ENCODE data around the gene CCDC9B.

CCDC9B gene

GRCh38 chr15:40325700-40326099, 15.0 kb downstream of the CCDC9B start:
- no peak for DNase-seq

GRCh38 chr15:40325188-40325587, 15.6 kb downstream of the CCDC9B start:
- no peak for DNase-seq

DNA sequence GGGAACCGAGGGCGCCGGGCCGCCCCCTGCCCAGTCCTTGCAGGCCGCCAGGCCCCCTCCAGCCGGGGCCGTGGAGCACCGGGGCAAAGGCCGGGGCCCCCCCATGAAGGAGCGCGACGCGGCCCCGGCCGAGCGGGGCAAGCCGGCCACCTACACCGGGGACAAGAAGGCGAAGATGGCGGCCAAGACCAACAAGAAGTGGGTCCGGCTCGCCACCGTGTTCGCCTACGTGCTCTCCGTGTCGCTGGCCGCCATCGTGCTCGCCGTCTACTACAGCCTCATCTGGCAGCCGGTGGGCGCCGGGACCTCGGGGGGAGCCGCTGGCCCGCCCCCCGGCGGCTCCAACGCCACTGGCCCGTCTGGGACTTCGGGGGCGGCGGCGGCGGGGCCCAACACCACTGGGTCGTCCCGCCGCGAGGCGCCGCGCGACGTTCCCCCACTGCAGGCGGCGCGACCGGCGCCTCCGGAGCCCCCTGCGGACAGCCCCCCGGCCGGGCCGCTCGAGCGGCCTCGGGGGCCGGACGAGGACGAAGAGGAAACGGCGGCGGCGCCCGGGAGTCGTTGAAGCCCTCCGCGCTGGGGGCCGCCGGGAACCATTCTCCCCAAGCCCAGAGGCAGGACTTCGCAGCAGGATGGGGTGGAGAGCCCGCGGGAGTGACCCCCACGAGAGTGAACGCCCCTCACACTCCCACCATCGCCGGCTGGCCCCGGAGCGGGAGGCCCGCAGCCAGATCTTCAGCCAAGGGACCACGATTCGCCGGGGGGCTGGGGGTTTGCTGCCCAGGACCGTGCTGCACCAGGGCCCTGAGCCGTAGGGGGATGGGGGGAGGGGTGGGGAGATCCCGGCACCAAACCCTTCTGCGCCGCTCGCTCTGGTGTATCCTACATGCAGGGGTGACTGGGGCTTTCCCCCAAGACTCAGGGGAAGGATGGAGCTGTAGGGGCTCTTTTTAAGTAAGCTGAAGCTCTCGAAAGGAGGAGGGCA, 16.5 kb downstream of the CCDC9B start:
- peak; percentile 17 for DNase-seq

- DNase-seq = peak; percentile 90
Observed at GRCh38 chr15:40323239-40323952, 17.3 kb downstream of the CCDC9B start, which contains the start of gene INAFM2. Gene INAFM2 (plus strand): TSS chr15:40323692. CDS start chr15:40324056, 364 bp downstream.

GRCh38 chr15:40322531-40323238, 18.1 kb downstream of the CCDC9B start:
- no peak for DNase-seq

GRCh38 chr15:40320931-40321371, 19.8 kb downstream of the CCDC9B start:
- DNase-seq = peak; percentile 60

- no peak for DNase-seq
Observed at GRCh38 chr15:40320409-40320808, 20.3 kb downstream of the CCDC9B start.

DNA sequence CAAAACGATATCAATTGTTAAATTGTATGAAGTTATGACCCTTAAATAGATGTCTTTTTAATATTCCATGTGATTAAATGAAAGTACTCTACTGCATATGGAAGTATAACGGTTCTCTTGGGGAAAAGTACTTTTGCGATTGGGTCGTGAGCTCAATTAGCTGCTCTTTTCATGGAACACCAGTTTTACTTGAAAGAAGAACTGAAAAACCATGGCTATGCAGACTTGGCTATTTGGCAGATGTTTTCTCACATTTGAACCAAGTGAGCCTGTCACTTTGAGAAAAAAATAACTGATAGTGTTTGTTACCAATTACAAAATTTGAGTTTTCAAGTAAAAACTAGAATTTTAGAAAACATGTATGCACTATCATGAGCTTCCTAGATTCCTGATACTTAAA, 23.2 kb downstream of the CCDC9B start:
- no peak for DNase-seq

- DNase-seq = no peak
Observed at GRCh38 chr15:40316931-40317330, 23.8 kb downstream of the CCDC9B start.

DNA sequence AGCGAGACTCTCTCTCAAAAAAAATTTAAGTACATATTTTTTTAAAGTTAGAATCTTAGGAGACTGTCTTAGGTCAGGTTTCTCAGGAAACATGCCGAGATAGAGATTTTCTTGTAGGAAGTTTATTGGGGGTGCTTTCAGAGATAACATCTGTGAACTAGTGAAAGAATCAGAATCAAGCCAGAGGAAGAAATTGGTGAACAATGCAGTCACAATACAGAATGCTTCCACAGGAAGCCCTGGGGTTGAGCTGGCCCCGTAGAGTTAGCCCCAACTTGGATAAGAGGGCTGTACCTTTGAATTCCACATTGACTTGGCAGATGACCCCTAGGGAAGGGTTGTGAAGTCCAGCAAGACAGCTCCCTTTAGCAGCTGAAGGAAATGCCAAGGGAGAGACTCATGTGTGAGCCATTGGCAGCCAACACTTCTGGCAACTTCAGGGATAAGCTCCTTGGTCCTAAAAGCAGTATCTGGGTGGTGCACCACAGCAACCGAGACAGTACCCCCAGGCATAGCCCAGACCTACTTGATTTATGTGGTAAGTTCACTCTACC, 25.9 kb downstream of the CCDC9B start:
- DNase-seq = no peak

GRCh38 chr15:40313531-40314398, 27.0 kb downstream of the CCDC9B start:
- DNase-seq = no peak

GRCh38 chr15:40312370-40313158, 28.2 kb downstream of the CCDC9B start:
- DNase-seq = no peak

- DNase-seq = no peak
Observed at GRCh38 chr15:40310993-40311392, 29.7 kb downstream of the CCDC9B start.

DNA sequence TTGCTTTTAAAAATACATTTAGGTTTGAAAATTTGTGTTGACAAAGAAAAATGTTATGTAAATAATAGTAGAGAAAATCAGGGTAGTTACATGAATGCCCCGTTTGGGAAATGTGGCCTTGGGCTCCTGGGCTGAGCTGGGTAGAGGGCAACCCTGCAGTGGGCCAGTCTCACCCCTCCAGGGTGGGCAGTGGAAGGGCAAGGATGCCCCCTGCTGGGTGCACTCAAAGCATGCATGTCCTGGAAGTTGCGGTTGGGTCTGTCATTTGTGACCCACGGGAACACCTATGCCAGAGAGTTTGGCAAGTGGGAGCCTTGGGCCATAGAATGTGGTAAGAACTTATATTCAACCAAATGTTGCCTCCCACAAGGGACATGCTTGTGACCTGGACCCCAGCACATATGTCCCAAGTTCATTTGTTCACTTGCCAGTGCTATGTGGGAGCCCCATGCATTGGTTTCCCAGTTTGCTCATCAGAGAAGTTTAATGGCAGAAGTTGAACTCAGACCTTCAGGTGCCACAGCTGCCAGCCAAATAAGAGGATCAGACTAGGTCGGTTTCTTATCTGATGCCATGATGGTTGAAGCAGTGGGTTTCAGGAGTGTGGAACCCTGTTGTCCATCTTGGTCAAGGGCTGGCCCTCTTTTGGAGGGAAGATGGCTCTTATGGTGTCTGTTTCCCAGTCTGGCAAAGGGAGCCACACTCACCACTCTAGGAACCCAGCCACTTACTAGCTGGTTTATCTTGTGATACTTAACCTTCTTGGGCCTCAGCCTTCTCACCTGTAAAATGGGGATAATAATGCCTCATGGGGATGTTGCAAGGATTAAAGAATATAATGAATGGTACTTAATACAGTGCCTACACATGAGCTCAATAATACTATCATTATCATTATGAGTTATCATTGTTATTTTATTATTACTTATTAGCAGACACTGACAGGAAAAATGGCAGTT, 30.5 kb downstream of the CCDC9B start:
- DNase-seq = peak; percentile 57

GRCh38 chr15:40309344-40309862, 31.3 kb downstream of the CCDC9B start:
- DNase-seq = no peak

GRCh38 chr15:40307421-40308211, 33.1 kb downstream of the CCDC9B start, which contains the start of gene PLCB2:
Gene PLCB2 (minus strand): TSS chr15:40307935. CDS start chr15:40307672, 263 bp downstream.
- DNase-seq = peak; percentile 71

GRCh38 chr15:40306908-40307307, 33.8 kb downstream of the CCDC9B start:
- peak; percentile 18 for DNase-seq

DNA sequence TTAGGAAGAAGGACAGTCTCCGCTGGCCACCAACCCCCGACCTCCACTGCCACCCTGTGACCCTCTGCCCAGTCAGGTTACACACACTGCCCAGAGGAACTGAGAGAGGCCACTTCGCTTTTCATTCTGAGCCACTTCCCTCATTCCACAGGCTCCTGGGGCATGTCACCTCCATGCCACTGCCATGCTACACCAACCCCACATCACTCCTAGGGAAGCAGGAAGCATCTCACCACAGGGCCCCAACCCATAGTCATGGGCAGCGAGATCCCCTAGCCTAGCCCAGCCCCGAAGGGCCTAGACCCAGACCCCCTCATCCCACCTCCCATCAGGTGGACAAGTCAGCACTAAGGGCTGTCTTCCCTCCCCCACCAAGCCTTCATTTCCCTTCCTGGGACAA, 34.4 kb downstream of the CCDC9B start:
- DNase-seq = no peak

Measured in activated naive CD4-positive, alpha-beta T cell treated with Interleukin-2 at 50 U/mL for 16 hours (primary cell).